SK-N-SH (cell line): ENCODE data around the gene MRGPRD.

Experiments used
- NFIC ChIP-seq: IDR thresholded peaks from 2 replicates; pipeline ENCODE4 v1.4.0; 2012; ENCODE audit warnings: borderline replicate concordance
- POLR2AphosphoS5 ChIP-seq: IDR thresholded peaks from 2 replicates; pipeline ENCODE4 v1.6.1; 2012; ENCODE audit warnings: low read depth, low read length
- SMC3 ChIP-seq: IDR thresholded peaks from 2 replicates; pipeline ENCODE4 v1.6.1; 2012; ENCODE audit warnings: low read depth, low read length, improper control_type of control experiment
- TF ChIP-seq, protein P1 (sequence below): fragments of 200-600 bp; sonication (generic); IDR thresholded peaks from 2 replicates; pipeline ENCODE4 v1.6.1; 2017; ENCODE audit warnings: antibody characterized with exemption, mild to moderate bottlenecking, moderate library complexity

DNA sequence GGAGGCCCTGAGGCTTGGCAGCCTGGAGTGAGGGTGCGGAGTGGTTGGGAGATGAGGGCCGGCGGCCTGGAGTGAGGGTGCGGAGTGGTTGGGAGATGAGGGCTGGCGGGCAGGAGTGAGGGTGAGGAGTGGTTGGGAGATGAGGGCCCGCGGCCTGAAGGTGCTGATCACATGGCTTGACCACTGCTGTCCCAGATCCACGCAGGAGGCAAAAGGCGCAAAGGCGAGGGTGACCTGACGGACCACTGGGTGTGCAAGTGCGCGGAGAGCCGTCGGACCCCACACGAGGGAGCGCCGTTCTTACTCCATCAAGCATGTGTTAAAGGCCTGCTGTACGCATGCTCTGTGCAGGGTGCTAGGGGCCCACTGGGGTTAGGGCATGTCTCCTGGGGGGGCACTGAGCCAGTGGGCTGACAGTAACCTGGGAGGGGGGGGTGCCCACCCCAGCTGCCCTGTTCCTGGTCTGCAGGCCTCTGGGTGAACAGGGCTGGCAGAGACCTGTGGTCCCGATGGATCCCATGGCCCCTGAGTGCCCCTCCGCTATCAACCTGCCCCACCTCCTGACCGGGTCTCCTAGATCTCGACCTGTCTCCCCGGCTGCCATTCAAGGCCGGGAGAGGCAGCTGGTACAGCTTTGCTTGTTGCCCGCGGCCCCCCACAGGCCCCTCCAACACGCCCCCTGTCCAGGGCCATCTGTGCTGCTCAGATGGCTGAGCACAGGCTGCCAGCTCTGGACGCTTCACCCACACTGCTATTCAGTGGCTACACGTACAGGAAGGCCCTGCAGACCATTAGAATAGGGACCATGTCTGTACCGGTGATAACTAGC lies 21.1 kb downstream of the MRGPRD start:
- no peak for TF ChIP-seq NFIC
- no peak for TF ChIP-seq POLR2AphosphoS5
- TF ChIP-seq, protein P1, sequence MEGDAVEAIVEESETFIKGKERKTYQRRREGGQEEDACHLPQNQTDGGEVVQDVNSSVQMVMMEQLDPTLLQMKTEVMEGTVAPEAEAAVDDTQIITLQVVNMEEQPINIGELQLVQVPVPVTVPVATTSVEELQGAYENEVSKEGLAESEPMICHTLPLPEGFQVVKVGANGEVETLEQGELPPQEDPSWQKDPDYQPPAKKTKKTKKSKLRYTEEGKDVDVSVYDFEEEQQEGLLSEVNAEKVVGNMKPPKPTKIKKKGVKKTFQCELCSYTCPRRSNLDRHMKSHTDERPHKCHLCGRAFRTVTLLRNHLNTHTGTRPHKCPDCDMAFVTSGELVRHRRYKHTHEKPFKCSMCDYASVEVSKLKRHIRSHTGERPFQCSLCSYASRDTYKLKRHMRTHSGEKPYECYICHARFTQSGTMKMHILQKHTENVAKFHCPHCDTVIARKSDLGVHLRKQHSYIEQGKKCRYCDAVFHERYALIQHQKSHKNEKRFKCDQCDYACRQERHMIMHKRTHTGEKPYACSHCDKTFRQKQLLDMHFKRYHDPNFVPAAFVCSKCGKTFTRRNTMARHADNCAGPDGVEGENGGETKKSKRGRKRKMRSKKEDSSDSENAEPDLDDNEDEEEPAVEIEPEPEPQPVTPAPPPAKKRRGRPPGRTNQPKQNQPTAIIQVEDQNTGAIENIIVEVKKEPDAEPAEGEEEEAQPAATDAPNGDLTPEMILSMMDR = no peak
- TF ChIP-seq SMC3 = no peak
